ENCODE results near the gene GM2A. TPM values are rescaled to one million over a fixed set of nuclear protein-coding genes. Genes with fewer than 3 reads are reported as not detected.

The GM2A gene
- total and polyA plus RNA-seq, 2 donors (not counting 1 experiment from before 2014, with no cell fraction given) = 29.8 to 82.7 TPM

DNA sequence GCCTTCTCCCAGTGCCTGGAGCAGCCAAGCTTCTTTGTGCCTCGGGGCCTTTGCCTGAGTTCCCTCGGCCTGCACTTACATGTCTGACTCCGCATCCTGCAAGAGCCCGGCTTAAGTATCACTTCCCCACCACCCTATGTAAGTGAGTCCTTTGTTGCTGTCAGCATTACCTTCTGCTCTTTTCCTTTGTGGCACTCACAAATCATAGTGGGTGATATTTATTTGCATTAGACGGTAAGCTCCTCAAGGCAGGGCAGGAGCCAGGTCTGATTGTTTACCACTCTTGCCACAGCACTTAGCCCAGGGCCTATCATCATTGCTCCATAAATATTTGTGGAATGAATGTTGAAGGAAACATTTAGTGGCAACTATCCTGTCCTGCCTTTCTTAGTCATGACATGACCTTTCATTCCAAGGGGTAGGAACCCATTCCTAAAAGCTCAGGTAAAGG is 4.8 kb downstream of the GM2A start:
- TF ChIP-seq, protein P1, sequence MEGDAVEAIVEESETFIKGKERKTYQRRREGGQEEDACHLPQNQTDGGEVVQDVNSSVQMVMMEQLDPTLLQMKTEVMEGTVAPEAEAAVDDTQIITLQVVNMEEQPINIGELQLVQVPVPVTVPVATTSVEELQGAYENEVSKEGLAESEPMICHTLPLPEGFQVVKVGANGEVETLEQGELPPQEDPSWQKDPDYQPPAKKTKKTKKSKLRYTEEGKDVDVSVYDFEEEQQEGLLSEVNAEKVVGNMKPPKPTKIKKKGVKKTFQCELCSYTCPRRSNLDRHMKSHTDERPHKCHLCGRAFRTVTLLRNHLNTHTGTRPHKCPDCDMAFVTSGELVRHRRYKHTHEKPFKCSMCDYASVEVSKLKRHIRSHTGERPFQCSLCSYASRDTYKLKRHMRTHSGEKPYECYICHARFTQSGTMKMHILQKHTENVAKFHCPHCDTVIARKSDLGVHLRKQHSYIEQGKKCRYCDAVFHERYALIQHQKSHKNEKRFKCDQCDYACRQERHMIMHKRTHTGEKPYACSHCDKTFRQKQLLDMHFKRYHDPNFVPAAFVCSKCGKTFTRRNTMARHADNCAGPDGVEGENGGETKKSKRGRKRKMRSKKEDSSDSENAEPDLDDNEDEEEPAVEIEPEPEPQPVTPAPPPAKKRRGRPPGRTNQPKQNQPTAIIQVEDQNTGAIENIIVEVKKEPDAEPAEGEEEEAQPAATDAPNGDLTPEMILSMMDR (IDR thresholded peaks at IDR 0.05) = no peak
- no peak for TF ChIP-seq EZH2 (IDR thresholded peaks at IDR 0.05; ENCODE audit: borderline replicate concordance, insufficient read depth, low read depth, low read length, poor library complexity, severe bottlenecking)
- Mint-ChIP-seq H3K27ac (peak overlapping the region; percentile 96), H3K4me3 (peak overlapping the region; percentile 84), H3K9me3 (ENCODE audit: insufficient read depth) (no peaks in the 10 kb centered on the region), H3K27me3 (no peaks in the 10 kb centered on the region), H3K4me1 (peaks cover 72% of the 10 kb centered on the region)
- Histone ChIP-seq H3K9ac (ENCODE audit: low read length) (peak overlapping the region; percentile 85), H3K79me2 (ENCODE audit: control insufficient read depth, insufficient read depth, low read length) (peaks cover 98% of the 10 kb centered on the region), H3K36me3 (replicated peaks in 1 of 2; ENCODE audit: control extremely low read depth in 1 of 2, control insufficient read depth in 1 of 2, extremely low read depth in 1 of 2, insufficient read depth in 2 of 2, low read length in 1 of 2) (peaks cover 0 to 57% of the 10 kb centered on the region in 2 experiments), H3K4me1 (ENCODE audit: control insufficient read depth in 2 of 2, insufficient read depth in 2 of 2, low read length in 2 of 2) (peaks cover 55 to 65% of the 10 kb centered on the region in 2 donors), H3K27me3 (replicated peaks in 1 of 4; ENCODE audit: control extremely low read depth in 1 of 4, control insufficient read depth in 3 of 4, insufficient read depth in 4 of 4, low read length in 3 of 4) (no peaks in the 10 kb centered on the region), H3K9me3 (ENCODE audit: control extremely low read depth in 1 of 3, control insufficient read depth in 2 of 3, insufficient read depth in 1 of 3, low read length in 2 of 3) (no peaks in the 10 kb centered on the region), H3K4me2 (replicated peaks; ENCODE audit: low read depth, low read length, poor library complexity, severe bottlenecking) (peak overlapping the region; percentile 83), H2AFZ (ENCODE audit: insufficient read depth, low read depth, low read length, poor library complexity, severe bottlenecking) (peak overlapping the region; percentile 45), H3K27ac (ENCODE audit: low read length in 2 of 2) (peak overlapping the region; percentile 90), H3K4me3 (ENCODE audit: control extremely low read depth in 1 of 5, extremely low read depth in 1 of 5, insufficient read depth in 1 of 5, low read depth in 2 of 5, low read length in 4 of 5) (peak overlapping the region in 3 of 5 experiments; percentile 3 to 92 (median 17)), H4K20me1 (ENCODE audit: control insufficient read depth, insufficient read depth, low read length, poor library complexity, severe bottlenecking) (peaks cover 37% of the 10 kb centered on the region)
- ATAC-seq (ENCODE audit: low read depth) (peak; percentile 12), DNase-seq (peak; percentile 82)
- intact Hi-C loops (cut with micrococcal nuclease) = loop anchor here (2.0 to 10.0 kb wide), 4 partner anchors 13 to 1707 kb away; partner anchors contain the start of genes CSNK1A1, SLC26A2 and SLC36A1
- ChIA-PET POLR2A (interaction anchor here (0.6 to 1.0 kb wide), 2 partner anchors 34 to 43 kb away, joined by 3 to 11 read pairs; partner anchors contain the start of gene CCDC69), CTCF (interaction anchor here (1.0 to 3.4 kb wide), 14 partner anchors 10 to 211 kb away, joined by 3 to 28 read pairs (median 5); no protein-coding TSS in a partner anchor)
- WGBS (ENCODE audit: insufficient coverage) = 15% methylated on average over 3 of the region's 5 CpGs

DNA sequence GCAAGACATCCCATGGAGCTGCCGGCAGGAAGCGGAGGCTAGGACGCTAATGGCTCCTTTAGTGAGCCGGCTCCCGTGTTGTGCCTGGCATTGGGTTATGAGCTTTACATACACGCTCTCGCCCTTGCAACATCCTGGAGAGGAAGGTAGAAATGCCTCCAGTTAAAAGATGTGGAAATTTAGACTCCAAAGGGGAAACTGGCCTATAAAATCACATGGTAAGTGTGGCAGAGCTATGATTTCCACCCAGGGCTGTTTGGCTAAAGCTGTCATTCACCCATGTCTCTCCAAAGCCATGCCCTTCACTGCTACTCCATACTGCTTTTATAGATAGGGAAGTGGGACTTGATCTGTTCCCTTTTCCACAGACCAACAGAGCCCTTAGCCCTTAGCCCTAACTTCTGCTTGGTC is 5.2 kb downstream of the GM2A start:
- POLR2A ChIA-PET = interaction anchor here (1.0 kb wide), 1 partner anchor 34 kb away, joined by 3 read pairs; the partner anchor contains the start of gene CCDC69
- CTCF ChIA-PET = interaction anchor here (1.0 to 3.4 kb wide), 10 partner anchors 17 to 207 kb away, joined by 3 to 28 read pairs (median 6); no protein-coding TSS in a partner anchor
- no peak overlapping the region for H2AFZ ChIP-seq (ENCODE audit: insufficient read depth, low read depth, low read length, poor library complexity, severe bottlenecking)
- TF ChIP-seq, protein P1 (IDR thresholded peaks at IDR 0.05) = no peak
- TF ChIP-seq EZH2 (IDR thresholded peaks at IDR 0.05; ENCODE audit: borderline replicate concordance, insufficient read depth, low read depth, low read length, poor library complexity, severe bottlenecking) = no peak
- intact Hi-C loops (cut with micrococcal nuclease) = loop anchor here (5.0 to 10.0 kb wide), 2 partner anchors 189 to 1293 kb away; partner anchors contain the start of genes SLC26A2 and SLC36A1
- peaks cover 55 to 65% of the 10 kb centered on the region in 2 donors for H3K4me1 ChIP-seq (ENCODE audit: control insufficient read depth in 2 of 2, insufficient read depth in 2 of 2, low read length in 2 of 2)
- H3K9ac ChIP-seq (ENCODE audit: low read length) = peak overlapping the region; percentile 85
- peak overlapping the region in 1 of 5 experiments; percentile 92 for H3K4me3 ChIP-seq (ENCODE audit: control extremely low read depth in 1 of 5, extremely low read depth in 1 of 5, insufficient read depth in 1 of 5, low read depth in 2 of 5, low read length in 4 of 5)
- H4K20me1 ChIP-seq (ENCODE audit: control insufficient read depth, insufficient read depth, low read length, poor library complexity, severe bottlenecking) = peaks cover 39% of the 10 kb centered on the region
- peak overlapping the region; percentile 83 for H3K4me2 ChIP-seq (replicated peaks; ENCODE audit: low read depth, low read length, poor library complexity, severe bottlenecking)
- H3K4me3 Mint-ChIP-seq = peak overlapping the region; percentile 84
- DNase-seq (no peak), ATAC-seq (ENCODE audit: low read depth) (no peak)
- H3K27me3 Mint-ChIP-seq = no peaks in the 10 kb centered on the region
- peaks cover 98% of the 10 kb centered on the region for H3K79me2 ChIP-seq (ENCODE audit: control insufficient read depth, insufficient read depth, low read length)
- peak overlapping the region; percentile 90 for H3K27ac ChIP-seq (ENCODE audit: low read length in 2 of 2)
- no peaks in the 10 kb centered on the region for H3K9me3 ChIP-seq (ENCODE audit: control extremely low read depth in 1 of 3, control insufficient read depth in 2 of 3, insufficient read depth in 1 of 3, low read length in 2 of 3)
- H3K36me3 ChIP-seq (replicated peaks in 1 of 2; ENCODE audit: control extremely low read depth in 1 of 2, control insufficient read depth in 1 of 2, extremely low read depth in 1 of 2, insufficient read depth in 2 of 2, low read length in 1 of 2) = peaks cover 0 to 61% of the 10 kb centered on the region in 2 experiments
- H3K27ac Mint-ChIP-seq = peak overlapping the region; percentile 96
- WGBS (ENCODE audit: insufficient coverage) = 100% methylated on average over 3 of the region's 7 CpGs
- H3K4me1 Mint-ChIP-seq = peaks cover 73% of the 10 kb centered on the region
- no peaks in the 10 kb centered on the region for H3K9me3 Mint-ChIP-seq (ENCODE audit: insufficient read depth)
- H3K27me3 ChIP-seq (replicated peaks in 1 of 4; ENCODE audit: control extremely low read depth in 1 of 4, control insufficient read depth in 3 of 4, insufficient read depth in 4 of 4, low read length in 3 of 4) = no peaks in the 10 kb centered on the region

All from B cell (primary cell).